T-helper 1 cell (primary cell): ENCODE measurements around the gene AHCY.
"Not testable (repeated sequence)": the region's sequence is repeated elsewhere in the genome, so short reads cannot be mapped to it uniquely, and the experiment has no call there.

Experiments
- DNase-seq, 5 donors: peaks; one replicate each; pipeline ENCODE4 v3.0.0-alpha.2; 2012 to 2020

The AHCY gene

GRCh38 chr20:34322267-34323105 lies 19.3 kb upstream of the AHCY start:
- DNase-seq = no peak

- DNase-seq = no peak
These were observed 17.7 kb upstream of the AHCY start for GRCh38 chr20:34320861-34321260.

GRCh38 chr20:34318609-34319443 lies 15.7 kb upstream of the AHCY start:
- DNase-seq = no peak

- DNase-seq = no peak
These were observed 13.2 kb upstream of the AHCY start for GRCh38 chr20:34316196-34316814.

- DNase-seq = no peak
These were observed 12.1 kb upstream of the AHCY start for GRCh38 chr20:34315236-34315635.

- peak; percentile 64 to 84 (median 77) for DNase-seq
These were observed 9.5 kb upstream of the AHCY start for GRCh38 chr20:34312544-34313217.

GRCh38 chr20:34312024-34312460 lies 8.9 kb upstream of the AHCY start:
- no peak for DNase-seq

GRCh38 chr20:34311118-34312023 lies 8.2 kb upstream of the AHCY start:
- DNase-seq = no peak

GRCh38 chr20:34310481-34311117 lies 7.4 kb upstream of the AHCY start:
- DNase-seq = no peak

GRCh38 chr20:34309691-34310090 lies 6.5 kb upstream of the AHCY start:
- DNase-seq = no peak

GRCh38 chr20:34305333-34306230 lies 2.4 kb upstream of the AHCY start:
- no peak for DNase-seq

- no peak for DNase-seq
These were observed 838 bp downstream of the AHCY start for GRCh38 chr20:34302312-34302722.

- DNase-seq = no peak
These were observed 1.4 kb downstream of the AHCY start for GRCh38 chr20:34301587-34302311.

GRCh38 chr20:34300809-34301586 lies 2.2 kb downstream of the AHCY start:
- DNase-seq = no peak

- DNase-seq = no peak
These were observed 2.8 kb downstream of the AHCY start for GRCh38 chr20:34300256-34300806.

- DNase-seq = no peak
These were observed 3.4 kb downstream of the AHCY start for GRCh38 chr20:34299556-34300255.

GRCh38 chr20:34298294-34298784 lies 4.8 kb downstream of the AHCY start:
- not testable (repeated sequence) for DNase-seq
